Measurements from ENCODE around the gene PPP1R13B. TPM values are rescaled to one million over a fixed set of nuclear protein-coding genes. Genes with fewer than 3 reads are reported as not detected.

The PPP1R13B gene
- total and polyA plus RNA-seq, 7 donors = 4.7 to 17.9 (median 13.3) TPM

DNA sequence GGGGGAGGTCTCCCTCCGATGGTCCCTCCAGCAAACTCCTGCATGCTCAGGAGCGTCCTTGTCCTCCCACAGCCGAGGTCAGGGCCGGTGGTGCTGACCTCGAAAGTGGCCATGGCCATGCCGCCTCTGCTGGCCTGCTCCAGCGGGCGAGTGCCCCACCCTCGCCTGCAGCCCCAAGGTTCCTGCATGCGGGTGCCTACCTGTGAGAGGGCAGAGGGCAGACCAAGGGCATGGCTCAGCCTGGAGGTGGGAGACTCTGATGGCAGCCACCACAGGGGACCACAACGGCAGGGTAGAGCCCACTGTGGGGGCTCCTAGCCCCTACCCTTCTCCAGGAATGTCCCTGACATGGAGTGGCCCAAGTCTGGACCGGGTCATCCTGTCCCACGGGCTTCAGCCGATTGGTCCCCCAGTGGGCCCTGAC is 38.1 kb upstream of the PPP1R13B start:
- no peaks in the 10 kb centered on the region for H3K9me3 ChIP-seq
- peaks cover 11% of the 10 kb centered on the region for H3K4me1 ChIP-seq
- TF ChIP-seq CTCF (IDR thresholded peaks at IDR 0.05) = no peak
- H3K27me3 ChIP-seq (ENCODE audit: insufficient read depth in 3 of 3, low read length in 2 of 3) = no peaks in the 10 kb centered on the region
- ATAC-seq (no peak), DNase-seq (no peak)
- no peak overlapping the region for H3K4me3 ChIP-seq
- H3K27ac ChIP-seq = no peak overlapping the region
- no peaks in the 10 kb centered on the region for H3K36me3 ChIP-seq (ENCODE audit: insufficient read depth in 1 of 2, low read depth in 1 of 2)
- WGBS, 3 donors = 87 to 88% (median 87%) methylated on average over 14 of the region's 14 CpGs
- intact Hi-C loops (cut with DNase I) = no loop called here

DNA sequence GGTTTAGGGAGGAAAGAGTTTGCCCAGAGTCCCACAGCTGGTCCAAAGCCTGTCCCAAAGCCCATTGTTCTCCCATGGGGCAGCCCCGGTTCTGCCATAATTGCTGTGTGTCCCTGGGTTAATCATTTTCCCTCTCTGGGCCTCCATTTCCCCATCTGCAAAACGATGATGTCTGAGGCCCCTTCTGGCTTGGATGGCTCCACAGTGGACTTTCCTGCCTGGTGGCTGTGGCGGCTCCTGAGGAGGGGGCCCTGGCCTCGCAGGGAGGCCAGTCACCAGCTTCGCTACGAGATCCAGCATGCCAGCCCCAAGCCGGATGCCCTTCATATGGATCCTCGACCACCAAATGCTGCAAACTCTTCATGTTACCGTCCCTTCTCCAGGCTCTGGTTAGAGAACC is 37.5 kb upstream of the PPP1R13B start:
- Histone ChIP-seq H3K27ac (no peak overlapping the region), H3K4me3 (no peak overlapping the region), H3K4me1 (peaks cover 13% of the 10 kb centered on the region), H3K36me3 (ENCODE audit: insufficient read depth in 1 of 2, low read depth in 1 of 2) (no peaks in the 10 kb centered on the region), H3K9me3 (no peaks in the 10 kb centered on the region), H3K27me3 (ENCODE audit: insufficient read depth in 3 of 3, low read length in 2 of 3) (no peaks in the 10 kb centered on the region)
- no peak for TF ChIP-seq CTCF (IDR thresholded peaks at IDR 0.05)
- intact Hi-C loops (cut with DNase I) = no loop called here
- no peak for ATAC-seq
- 92 to 93% (median 93%) methylated on average over 9 of the region's 9 CpGs for WGBS, 3 donors
- DNase-seq = no peak

- peaks cover 13% of the 10 kb centered on the region for H3K4me1 ChIP-seq
- H3K4me3 ChIP-seq = no peak overlapping the region
- intact Hi-C loops (cut with DNase I) = no loop called here
- H3K36me3 ChIP-seq (ENCODE audit: insufficient read depth in 1 of 2, low read depth in 1 of 2) = no peaks in the 10 kb centered on the region
- H3K27me3 ChIP-seq (ENCODE audit: insufficient read depth in 3 of 3, low read length in 2 of 3) = peaks cover 0 to 2% (median 0%) of the 10 kb centered on the region in 3 donors
- DNase-seq (no peak), ATAC-seq (no peak)
- 73 to 90% (median 80%) methylated on average over 3 of the region's 3 CpGs for WGBS, 3 donors
- H3K9me3 ChIP-seq = no peaks in the 10 kb centered on the region
- TF ChIP-seq CTCF (IDR thresholded peaks at IDR 0.05) = no peak
- H3K27ac ChIP-seq = no peak overlapping the region
These were observed 35.8 kb upstream of the PPP1R13B start for GRCh38 chr14:103883263-103883523.

GRCh38 chr14:103882503-103883262 is 35.3 kb upstream of the PPP1R13B start:
- no peak for TF ChIP-seq CTCF (IDR thresholded peaks at IDR 0.05)
- Histone ChIP-seq H3K9me3 (no peaks in the 10 kb centered on the region), H3K36me3 (ENCODE audit: insufficient read depth in 1 of 2, low read depth in 1 of 2) (no peaks in the 10 kb centered on the region), H3K27me3 (ENCODE audit: insufficient read depth in 3 of 3, low read length in 2 of 3) (peaks cover 0 to 2% (median 0%) of the 10 kb centered on the region in 3 donors), H3K27ac (no peak overlapping the region), H3K4me1 (peaks cover 13% of the 10 kb centered on the region), H3K4me3 (no peak overlapping the region)
- intact Hi-C loops (cut with DNase I) = no loop called here
- 82 to 85% (median 85%) methylated on average over 20 of the region's 20 CpGs for WGBS, 3 donors
- DNase-seq (no peak), ATAC-seq (no peak)
